Coronary artery (tissue), 2 donors: ENCODE data around the gene ZNF689.
A peak's percentile ranks its signal among the peaks of the same experiment; 100 is the strongest.

ENCODE experiments used
- DNase-seq: peaks from one replicate; pipeline ENCODE4 v3.0.0-alpha.2; 2017; ENCODE audit warnings: low spot score
- H3K27ac ChIP-seq, 2 donors: fragments of 200-600 bp; sonication (generic); one replicate each; pipeline ENCODE4 v1.5.1; 2016 to 2019
- H3K4me3 ChIP-seq: fragments of 200-600 bp; sonication (generic); 2 replicates; pipeline ENCODE4 v1.5.1; 2016; ENCODE audit warnings: mild to moderate bottlenecking, moderate library complexity
- CTCF ChIP-seq: fragments of 200-600 bp; sonication (generic); IDR thresholded peaks from one replicate; pipeline ENCODE4 v1.5.1; 2019; ENCODE audit warnings: antibody characterized with exemption

Gene ZNF689

GRCh38 chr16:30561089-30561816 is 48.9 kb downstream of the ZNF689 start:
- Histone ChIP-seq H3K4me3 (peak overlapping the region; percentile 69), H3K27ac (peak overlapping the region in 1 of 2 donors; percentile 61)
- no peak for TF ChIP-seq CTCF
- no peak for DNase-seq

GRCh38 chr16:30559690-30560089 is 50.5 kb downstream of the ZNF689 start:
- TF ChIP-seq CTCF = no peak
- no peak overlapping the region for H3K4me3 ChIP-seq
- DNase-seq = no peak
- H3K27ac ChIP-seq = no peak overlapping the region

- no peak for DNase-seq
- H3K27ac ChIP-seq = peak overlapping the region in 1 of 2 donors; percentile 94
- TF ChIP-seq CTCF = no peak
- H3K4me3 ChIP-seq = peak overlapping the region; percentile 96
Measured at GRCh38 chr16:30558789-30559377, 51.3 kb downstream of the ZNF689 start.

GRCh38 chr16:30557957-30558788 is 52.0 kb downstream of the ZNF689 start, which contains the start of gene ZNF764:
TSS of gene ZNF764 (minus strand) at chr16:30558374. CDS start at chr16:30558182, 192 bp downstream.
- no peak for TF ChIP-seq CTCF
- peak; percentile 99 for DNase-seq
- Histone ChIP-seq H3K4me3 (peak within 1 kb of the TSS; percentile 96), H3K27ac (peak within 1 kb of the TSS; percentile 87 to 94)

- Histone ChIP-seq H3K4me3 (peak overlapping the region; percentile 96), H3K27ac (peak overlapping the region; percentile 87 to 94)
- no peak for DNase-seq
- no peak for TF ChIP-seq CTCF
Measured at GRCh38 chr16:30557707-30557956, 52.6 kb downstream of the ZNF689 start.

- Histone ChIP-seq H3K27ac (no peak overlapping the region), H3K4me3 (no peak overlapping the region)
- TF ChIP-seq CTCF = no peak
- DNase-seq = no peak
Measured at GRCh38 chr16:30556125-30556473, 54.1 kb downstream of the ZNF689 start.
